ENCODE measurements around the gene UCP2.
A peak's percentile ranks its signal among the peaks of the same experiment; 100 is the strongest.

UCP2 gene

GRCh38 chr11:73932781-73933180 lies 49.9 kb downstream of the UCP2 start:
- no CpG with 5 or more reads among the region's 7 CpGs for WGBS (ENCODE audit: extremely low coverage, insufficient coverage, insufficient read length)

GRCh38 chr11:73931951-73932350 lies 50.7 kb downstream of the UCP2 start:
- no peak overlapping the region for H4K12ac ChIP-seq (ENCODE audit: low read depth, low read length)
- no peak overlapping the region for H3K27ac ChIP-seq (ENCODE audit: low read depth, low read length)
- H2BK5ac ChIP-seq (ENCODE audit: low read depth, low read length, poor library complexity): no peak overlapping the region
- H3K18ac ChIP-seq (ENCODE audit: low read length): no peak overlapping the region
- no peak overlapping the region for H3K4me3 ChIP-seq (ENCODE audit: low read depth, low read length)
- no peak overlapping the region for H4K91ac ChIP-seq (ENCODE audit: low read depth, low read length)
- H3K9me3 ChIP-seq (ENCODE audit: insufficient read depth, low read depth, low read length): peaks cover 1% of the 10 kb centered on the region
- no peak for DNase-seq
- H3K4ac ChIP-seq (ENCODE audit: low read depth, low read length): no peak overlapping the region
- H4K8ac ChIP-seq (ENCODE audit: low read depth, low read length): no peak overlapping the region
- no peak overlapping the region for H2BK12ac ChIP-seq (ENCODE audit: low read length)
- no peak overlapping the region for H3K4me2 ChIP-seq (ENCODE audit: low read length)
- H3K79me2 ChIP-seq (ENCODE audit: control insufficient read depth, insufficient read depth, low read length, poor library complexity): no peaks in the 10 kb centered on the region
- H3K36me3 ChIP-seq (ENCODE audit: control insufficient read depth in 1 of 2, insufficient read depth in 2 of 2, low read length in 2 of 2): peaks cover 4 to 15% of the 10 kb centered on the region in 2 experiments
- H3K23ac ChIP-seq (ENCODE audit: low read length): no peak overlapping the region
- no peak overlapping the region for H2BK120ac ChIP-seq (ENCODE audit: insufficient read depth, low read length, poor library complexity)
- H3K9ac ChIP-seq (ENCODE audit: low read length): no peak overlapping the region
- no peak overlapping the region for H2AK5ac ChIP-seq (ENCODE audit: low read length)
- no CpG with 5 or more reads among the region's 6 CpGs for WGBS (ENCODE audit: extremely low coverage, insufficient coverage, insufficient read length)
- H2AFZ ChIP-seq (ENCODE audit: insufficient read depth, low read length, poor library complexity): no peak overlapping the region
- no peaks in the 10 kb centered on the region for H3K79me1 ChIP-seq (ENCODE audit: low read length)
- no peaks in the 10 kb centered on the region for H3K27me3 ChIP-seq (ENCODE audit: insufficient read depth, low read length)
- H3K4me1 ChIP-seq (ENCODE audit: control insufficient read depth in 1 of 2, insufficient read depth in 2 of 2, low read length in 2 of 2): peaks cover 0 to 2% of the 10 kb centered on the region in 2 experiments
- H3K14ac ChIP-seq (ENCODE audit: low read length): no peak overlapping the region

More at GRCh38 chr11:73932781-73933180, 49.9 kb downstream of the UCP2 start:
- H3K79me1 ChIP-seq (ENCODE audit: low read length): no peaks in the 10 kb centered on the region
- no peak overlapping the region for H3K4me2 ChIP-seq (ENCODE audit: low read length)
- no peak overlapping the region for H3K9ac ChIP-seq (ENCODE audit: low read length)
- peaks cover 2 to 10% of the 10 kb centered on the region in 2 experiments for H3K36me3 ChIP-seq (ENCODE audit: control insufficient read depth in 1 of 2, insufficient read depth in 2 of 2, low read length in 2 of 2)
- H3K9me3 ChIP-seq (ENCODE audit: insufficient read depth, low read depth, low read length): peaks cover 5% of the 10 kb centered on the region
- H3K23ac ChIP-seq (ENCODE audit: low read length): no peak overlapping the region
- H3K4me3 ChIP-seq (ENCODE audit: low read depth, low read length): no peak overlapping the region
- H3K4me1 ChIP-seq (ENCODE audit: control insufficient read depth in 1 of 2, insufficient read depth in 2 of 2, low read length in 2 of 2): peaks cover 0 to 2% of the 10 kb centered on the region in 2 experiments
- no peak overlapping the region for H2BK12ac ChIP-seq (ENCODE audit: low read length)
- H3K4ac ChIP-seq (ENCODE audit: low read depth, low read length): no peak overlapping the region
- no peak overlapping the region for H2AK5ac ChIP-seq (ENCODE audit: low read length)
- no peak overlapping the region for H3K14ac ChIP-seq (ENCODE audit: low read length)
- H2BK5ac ChIP-seq (ENCODE audit: low read depth, low read length, poor library complexity): no peak overlapping the region
- H3K18ac ChIP-seq (ENCODE audit: low read length): no peak overlapping the region
- H3K79me2 ChIP-seq (ENCODE audit: control insufficient read depth, insufficient read depth, low read length, poor library complexity): no peaks in the 10 kb centered on the region
- no peak overlapping the region for H2BK120ac ChIP-seq (ENCODE audit: insufficient read depth, low read length, poor library complexity)
- H3K27ac ChIP-seq (ENCODE audit: low read depth, low read length): no peak overlapping the region
- H4K12ac ChIP-seq (ENCODE audit: low read depth, low read length): no peak overlapping the region
- H4K8ac ChIP-seq (ENCODE audit: low read depth, low read length): no peak overlapping the region
- DNase-seq: no peak
- H4K91ac ChIP-seq (ENCODE audit: low read depth, low read length): no peak overlapping the region
- H3K27me3 ChIP-seq (ENCODE audit: insufficient read depth, low read length): no peaks in the 10 kb centered on the region
- no peak overlapping the region for H2AFZ ChIP-seq (ENCODE audit: insufficient read depth, low read length, poor library complexity)

- H3K18ac ChIP-seq (ENCODE audit: low read length): no peak overlapping the region
- no peak overlapping the region for H3K27ac ChIP-seq (ENCODE audit: low read depth, low read length)
- peak overlapping the region; percentile 52 for H2BK12ac ChIP-seq (ENCODE audit: low read length)
- H2AFZ ChIP-seq (ENCODE audit: insufficient read depth, low read length, poor library complexity): peak overlapping the region; percentile 66
- no peak overlapping the region for H2AK5ac ChIP-seq (ENCODE audit: low read length)
- H3K27me3 ChIP-seq (ENCODE audit: insufficient read depth, low read length): no peaks in the 10 kb centered on the region
- no peak overlapping the region for H2BK120ac ChIP-seq (ENCODE audit: insufficient read depth, low read length, poor library complexity)
- no peak overlapping the region for H3K14ac ChIP-seq (ENCODE audit: low read length)
- peak; percentile 49 to 83 for DNase-seq
- H3K36me3 ChIP-seq (ENCODE audit: control insufficient read depth in 1 of 2, insufficient read depth in 2 of 2, low read length in 2 of 2): peaks cover 4 to 13% of the 10 kb centered on the region in 2 experiments
- H4K12ac ChIP-seq (ENCODE audit: low read depth, low read length): peak overlapping the region; percentile 77
- peaks cover 0 to 2% of the 10 kb centered on the region in 2 experiments for H3K4me1 ChIP-seq (ENCODE audit: control insufficient read depth in 1 of 2, insufficient read depth in 2 of 2, low read length in 2 of 2)
- H3K23ac ChIP-seq (ENCODE audit: low read length): no peak overlapping the region
- no peak overlapping the region for H2BK5ac ChIP-seq (ENCODE audit: low read depth, low read length, poor library complexity)
- no peak overlapping the region for H3K4me3 ChIP-seq (ENCODE audit: low read depth, low read length)
- H3K79me2 ChIP-seq (ENCODE audit: control insufficient read depth, insufficient read depth, low read length, poor library complexity): no peaks in the 10 kb centered on the region
- H3K9me3 ChIP-seq (ENCODE audit: insufficient read depth, low read depth, low read length): no peaks in the 10 kb centered on the region
- H4K91ac ChIP-seq (ENCODE audit: low read depth, low read length): no peak overlapping the region
- H3K4me2 ChIP-seq (ENCODE audit: low read length): no peak overlapping the region
- WGBS (ENCODE audit: extremely low coverage, insufficient coverage, insufficient read length): no CpG with 5 or more reads among the region's 7 CpGs
- no peaks in the 10 kb centered on the region for H3K79me1 ChIP-seq (ENCODE audit: low read length)
- no peak overlapping the region for H3K9ac ChIP-seq (ENCODE audit: low read length)
- no peak overlapping the region for H3K4ac ChIP-seq (ENCODE audit: low read depth, low read length)
- peak overlapping the region; percentile 76 for H4K8ac ChIP-seq (ENCODE audit: low read depth, low read length)
These were observed 51.5 kb downstream of the UCP2 start for GRCh38 chr11:73931039-73931645.

GRCh38 chr11:73929388-73929787 lies 53.3 kb downstream of the UCP2 start:
- no peak overlapping the region for H3K9ac ChIP-seq (ENCODE audit: low read length)
- no peak overlapping the region for H3K4me3 ChIP-seq (ENCODE audit: low read depth, low read length)
- no peak overlapping the region for H3K27ac ChIP-seq (ENCODE audit: low read depth, low read length)
- H4K91ac ChIP-seq (ENCODE audit: low read depth, low read length): no peak overlapping the region
- H3K79me2 ChIP-seq (ENCODE audit: control insufficient read depth, insufficient read depth, low read length, poor library complexity): no peaks in the 10 kb centered on the region
- no peak overlapping the region for H4K12ac ChIP-seq (ENCODE audit: low read depth, low read length)
- no peak overlapping the region for H2AK5ac ChIP-seq (ENCODE audit: low read length)
- H3K4ac ChIP-seq (ENCODE audit: low read depth, low read length): no peak overlapping the region
- no peaks in the 10 kb centered on the region for H3K27me3 ChIP-seq (ENCODE audit: insufficient read depth, low read length)
- H3K18ac ChIP-seq (ENCODE audit: low read length): no peak overlapping the region
- H4K8ac ChIP-seq (ENCODE audit: low read depth, low read length): no peak overlapping the region
- H2BK120ac ChIP-seq (ENCODE audit: insufficient read depth, low read length, poor library complexity): no peak overlapping the region
- no peaks in the 10 kb centered on the region for H3K79me1 ChIP-seq (ENCODE audit: low read length)
- WGBS (ENCODE audit: extremely low coverage, insufficient coverage, insufficient read length): no CpG with 5 or more reads among the region's 2 CpGs
- no peaks in the 10 kb centered on the region for H3K9me3 ChIP-seq (ENCODE audit: insufficient read depth, low read depth, low read length)
- peaks cover 7 to 13% of the 10 kb centered on the region in 2 experiments for H3K36me3 ChIP-seq (ENCODE audit: control insufficient read depth in 1 of 2, insufficient read depth in 2 of 2, low read length in 2 of 2)
- H3K14ac ChIP-seq (ENCODE audit: low read length): no peak overlapping the region
- no peak overlapping the region for H2BK5ac ChIP-seq (ENCODE audit: low read depth, low read length, poor library complexity)
- H3K4me1 ChIP-seq (ENCODE audit: control insufficient read depth in 1 of 2, insufficient read depth in 2 of 2, low read length in 2 of 2): peaks cover 0 to 2% of the 10 kb centered on the region in 2 experiments
- H2BK12ac ChIP-seq (ENCODE audit: low read length): no peak overlapping the region
- H2AFZ ChIP-seq (ENCODE audit: insufficient read depth, low read length, poor library complexity): no peak overlapping the region
- H3K23ac ChIP-seq (ENCODE audit: low read length): no peak overlapping the region
- no peak overlapping the region for H3K4me2 ChIP-seq (ENCODE audit: low read length)
- no peak for DNase-seq
